ENCODE data around the gene ACADL.

GRCh38 chr2:210264282-210264681 lies 39.0 kb upstream of the ACADL start:
- no peak for TF ChIP-seq CTCF (IDR thresholded peaks at IDR 0.05; ENCODE audit: poor library complexity, severe bottlenecking)
- no peak for TF ChIP-seq POLR2AphosphoS5 (IDR thresholded peaks at IDR 0.05)
- no peak for TF ChIP-seq TAF1 (IDR thresholded peaks at IDR 0.05; ENCODE audit: low read depth)
